ENCODE data around the gene PBX1.

PBX1 gene

GRCh38 chr1:164607351-164607750 is 48.4 kb downstream of the PBX1 start:
- in situ Hi-C loops (cut with HindIII; ENCODE audit: low pct_ligation_motif_present, low pct_unique_long_range_greater_than_20kb, low sequenced_read_pairs), result no loop called here
- no peak for DNase-seq

- no peak for DNase-seq
- in situ Hi-C loops (cut with HindIII; ENCODE audit: low pct_ligation_motif_present, low pct_unique_long_range_greater_than_20kb, low sequenced_read_pairs), result no loop called here
Observed at GRCh38 chr1:164608651-164609057, 49.7 kb downstream of the PBX1 start.

DNA sequence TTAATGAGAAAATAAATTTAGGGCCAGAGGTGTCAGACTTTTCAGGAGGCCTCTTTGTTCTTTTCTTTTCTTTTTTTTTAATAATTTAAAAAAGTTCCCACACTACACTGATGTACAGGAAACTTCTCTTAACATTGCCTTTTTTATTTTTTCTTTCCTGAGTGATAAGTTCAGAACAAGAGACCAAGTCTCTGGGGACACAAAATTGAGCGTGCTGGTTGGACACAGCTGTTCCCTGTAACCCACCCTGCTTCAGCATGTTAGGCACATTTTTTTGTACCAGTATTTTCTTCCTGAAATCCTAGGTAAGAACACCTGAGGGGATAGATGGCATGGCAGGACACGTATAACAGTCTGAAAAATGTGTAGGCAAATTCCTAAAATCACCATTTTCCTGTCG is 50.1 kb downstream of the PBX1 start:
- DNase-seq, result no peak
- in situ Hi-C loops (cut with HindIII; ENCODE audit: low pct_ligation_motif_present, low pct_unique_long_range_greater_than_20kb, low sequenced_read_pairs), result no loop called here

- in situ Hi-C loops (cut with HindIII; ENCODE audit: low pct_ligation_motif_present, low pct_unique_long_range_greater_than_20kb, low sequenced_read_pairs), result no loop called here
- no peak for DNase-seq
Observed at GRCh38 chr1:164610538-164611222, 51.7 kb downstream of the PBX1 start.

DNA sequence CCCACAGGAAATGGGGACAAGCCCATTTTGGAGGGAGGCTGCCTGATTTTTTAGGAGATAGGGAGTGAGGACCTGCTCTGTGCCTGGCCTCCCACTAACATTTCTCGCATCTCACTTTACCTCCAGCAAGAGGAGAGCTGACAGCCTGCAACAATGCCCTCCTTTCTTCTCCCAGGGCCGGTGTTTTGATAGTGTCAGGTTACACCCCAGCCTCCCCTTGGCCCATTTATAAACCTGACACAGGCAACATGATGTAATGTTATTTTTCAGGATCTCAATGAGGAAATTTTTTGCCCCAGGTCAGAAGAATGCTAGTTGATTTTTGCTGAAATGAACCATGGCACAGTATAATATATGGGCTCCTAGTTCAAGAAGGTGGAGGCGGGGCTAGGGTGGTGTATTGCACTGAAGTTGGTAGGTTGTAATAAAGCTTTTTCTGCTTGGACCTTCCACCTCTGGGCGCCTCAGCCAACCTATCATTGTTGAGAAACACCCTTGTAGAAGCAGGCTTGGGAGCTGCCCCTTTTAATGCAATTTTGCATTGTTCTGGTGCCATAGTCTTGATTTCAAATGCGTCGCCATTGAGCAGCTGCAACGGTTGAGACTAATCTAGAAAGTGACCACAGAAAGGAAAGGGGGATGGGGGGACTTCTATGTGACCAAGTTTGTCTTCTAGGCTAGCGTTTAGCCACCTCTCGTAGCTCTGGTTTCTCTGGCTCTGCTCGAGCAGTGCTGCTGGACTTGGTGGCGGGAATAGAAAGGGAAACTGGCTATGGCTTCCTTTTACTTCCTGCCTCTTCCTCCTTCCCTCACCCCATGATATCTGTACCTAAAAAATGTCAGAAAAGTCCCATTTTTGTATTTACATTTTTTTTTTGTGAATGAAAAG is 53.0 kb downstream of the PBX1 start:
- DNase-seq, result no peak
- in situ Hi-C loops (cut with HindIII; ENCODE audit: low pct_ligation_motif_present, low pct_unique_long_range_greater_than_20kb, low sequenced_read_pairs), result no loop called here

GRCh38 chr1:164613176-164613575 is 54.2 kb downstream of the PBX1 start:
- DNase-seq, result no peak
- in situ Hi-C loops (cut with HindIII; ENCODE audit: low pct_ligation_motif_present, low pct_unique_long_range_greater_than_20kb, low sequenced_read_pairs), result no loop called here

GRCh38 chr1:164614316-164614715 is 55.3 kb downstream of the PBX1 start:
- in situ Hi-C loops (cut with HindIII; ENCODE audit: low pct_ligation_motif_present, low pct_unique_long_range_greater_than_20kb, low sequenced_read_pairs), result no loop called here
- no peak for DNase-seq

DNA sequence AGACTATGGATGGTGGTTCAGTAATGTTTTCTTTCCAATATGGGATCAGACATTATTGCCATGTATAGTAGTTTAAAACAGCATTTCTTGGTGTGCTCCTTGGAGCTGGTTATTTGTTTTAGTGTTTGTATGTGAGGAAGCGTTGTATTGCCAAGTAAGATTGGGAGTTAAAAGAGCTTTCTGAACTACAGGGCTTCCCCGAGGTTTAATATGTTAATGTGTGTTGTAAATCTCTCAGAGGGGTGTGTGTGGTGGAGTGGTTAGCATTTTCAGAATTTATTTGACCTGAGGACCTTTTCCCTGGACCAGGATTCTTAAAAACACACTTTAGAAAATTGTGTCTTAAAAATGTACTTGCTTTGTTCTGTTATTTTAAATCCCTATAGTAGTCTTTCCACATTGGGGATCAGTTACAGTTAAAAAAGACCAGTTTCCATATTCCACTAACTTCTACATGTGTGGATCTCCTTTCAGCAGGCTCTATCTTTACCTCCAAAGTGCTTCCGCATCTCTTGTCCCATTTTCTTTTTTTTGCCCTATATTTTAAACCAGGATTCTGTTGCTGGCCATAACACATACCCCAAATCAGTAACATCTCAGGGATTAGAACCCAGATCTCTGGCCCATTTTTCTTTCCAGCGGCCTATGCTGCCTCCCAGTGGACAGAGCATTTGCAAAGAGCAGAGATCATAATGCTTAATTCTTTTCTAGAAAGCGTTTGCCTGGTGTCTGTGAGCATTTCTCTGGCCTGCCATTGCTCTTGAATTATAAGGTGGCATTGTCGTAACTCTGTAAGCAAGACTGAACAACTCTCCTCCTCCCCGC is 58.6 kb downstream of the PBX1 start:
- peak; percentile 59 for DNase-seq
- in situ Hi-C loops (cut with HindIII; ENCODE audit: low pct_ligation_motif_present, low pct_unique_long_range_greater_than_20kb, low sequenced_read_pairs), result no loop called here

DNA sequence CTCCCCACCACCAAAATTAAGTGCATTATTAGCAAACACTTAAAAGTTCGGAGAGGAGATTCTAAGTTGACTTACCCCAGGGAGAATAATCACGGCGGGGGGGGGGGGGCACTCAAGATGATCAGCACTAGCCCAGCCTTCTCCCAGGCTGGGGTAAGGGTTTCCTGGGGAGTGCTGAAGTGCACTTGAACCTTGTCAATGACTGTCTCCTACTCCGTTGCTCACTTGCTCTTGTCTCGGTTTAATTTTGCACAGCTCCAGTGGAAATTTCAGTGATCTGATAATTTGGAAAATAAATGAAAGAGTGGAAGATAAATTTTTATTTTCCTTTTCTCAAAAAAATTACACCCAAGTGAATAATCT is 59.2 kb downstream of the PBX1 start:
- in situ Hi-C loops (cut with HindIII; ENCODE audit: low pct_ligation_motif_present, low pct_unique_long_range_greater_than_20kb, low sequenced_read_pairs), result no loop called here
- no peak for DNase-seq

DNA sequence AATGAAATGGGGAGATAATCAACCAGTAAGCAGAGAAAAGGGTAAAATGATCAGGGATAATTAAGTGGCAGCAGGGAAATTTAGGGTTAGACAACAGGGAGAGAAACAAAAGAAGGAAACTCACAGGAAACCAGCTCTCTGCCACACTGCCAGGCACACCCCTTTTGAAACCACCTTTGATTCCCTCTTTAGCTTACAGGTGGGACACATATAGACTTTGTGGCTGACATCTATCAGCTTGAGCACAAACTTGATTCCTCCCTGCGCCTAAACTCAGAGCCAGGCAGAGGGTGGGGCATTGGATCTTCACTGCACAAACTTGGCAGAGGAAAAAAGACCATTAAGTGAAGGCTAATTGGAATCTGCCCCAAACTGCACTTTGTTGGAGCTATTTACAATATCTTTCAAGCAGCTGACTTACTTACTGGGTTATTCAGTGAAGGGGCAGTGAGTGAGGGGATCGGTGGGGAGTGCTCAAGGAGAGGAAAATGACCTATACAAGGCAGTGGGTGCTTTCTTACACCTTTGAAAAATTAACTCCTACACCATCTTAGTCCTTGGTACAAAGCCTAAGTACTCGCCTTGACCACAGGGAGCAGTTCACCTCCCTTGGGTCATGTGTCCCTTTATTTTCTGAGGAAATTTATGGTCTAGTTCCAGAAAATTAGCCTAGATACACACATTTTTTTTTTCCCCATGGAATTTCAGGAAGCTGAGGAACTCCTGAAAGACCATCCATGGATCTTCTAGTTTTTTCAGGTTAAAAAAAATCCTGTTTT is 60.2 kb downstream of the PBX1 start:
- no peak for DNase-seq
- in situ Hi-C loops (cut with HindIII; ENCODE audit: low pct_ligation_motif_present, low pct_unique_long_range_greater_than_20kb, low sequenced_read_pairs), result no loop called here

GRCh38 chr1:164622068-164622845 is 63.3 kb downstream of the PBX1 start:
- in situ Hi-C loops (cut with HindIII; ENCODE audit: low pct_ligation_motif_present, low pct_unique_long_range_greater_than_20kb, low sequenced_read_pairs), result no loop called here
- no peak for DNase-seq

DNA sequence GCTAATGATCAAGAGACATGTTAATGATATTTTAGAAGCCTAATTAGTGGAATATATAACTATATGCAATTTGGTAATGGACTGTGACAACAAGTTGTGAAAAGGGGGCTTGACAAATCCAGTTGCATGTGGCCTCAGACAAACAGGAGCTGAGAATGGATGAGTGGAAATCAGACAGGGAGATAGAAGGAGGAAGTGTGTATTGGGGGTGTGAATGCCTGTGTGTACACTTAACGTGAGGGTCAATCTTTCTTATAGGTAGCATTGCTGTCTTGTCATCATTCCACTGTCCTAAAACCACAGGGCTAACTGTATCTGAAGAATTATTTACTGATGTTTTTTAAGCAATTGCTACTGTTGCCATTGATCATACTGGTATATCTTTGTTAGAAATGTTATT is 64.8 kb downstream of the PBX1 start:
- DNase-seq, result no peak
- in situ Hi-C loops (cut with HindIII; ENCODE audit: low pct_ligation_motif_present, low pct_unique_long_range_greater_than_20kb, low sequenced_read_pairs), result no loop called here

DNA sequence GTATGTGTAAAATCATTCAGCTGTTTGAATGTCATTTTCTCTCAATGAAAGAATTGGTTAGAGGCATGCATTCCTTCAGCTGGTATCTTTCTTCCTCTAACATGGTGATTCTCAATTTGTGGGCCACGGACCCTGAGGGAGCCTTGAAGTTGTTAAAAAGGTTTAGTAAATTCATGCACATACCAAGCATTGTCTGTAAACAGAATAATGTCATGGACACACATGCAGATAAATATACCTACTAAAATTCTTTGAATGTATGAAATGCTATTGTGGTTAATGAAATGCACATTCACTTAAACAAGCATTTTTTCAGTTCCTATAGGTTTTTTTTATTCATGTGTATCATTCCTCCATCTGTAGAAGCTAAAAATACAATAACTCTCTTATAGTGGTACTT is 65.4 kb downstream of the PBX1 start:
- in situ Hi-C loops (cut with HindIII; ENCODE audit: low pct_ligation_motif_present, low pct_unique_long_range_greater_than_20kb, low sequenced_read_pairs), result no loop called here
- DNase-seq, result no peak

DNA sequence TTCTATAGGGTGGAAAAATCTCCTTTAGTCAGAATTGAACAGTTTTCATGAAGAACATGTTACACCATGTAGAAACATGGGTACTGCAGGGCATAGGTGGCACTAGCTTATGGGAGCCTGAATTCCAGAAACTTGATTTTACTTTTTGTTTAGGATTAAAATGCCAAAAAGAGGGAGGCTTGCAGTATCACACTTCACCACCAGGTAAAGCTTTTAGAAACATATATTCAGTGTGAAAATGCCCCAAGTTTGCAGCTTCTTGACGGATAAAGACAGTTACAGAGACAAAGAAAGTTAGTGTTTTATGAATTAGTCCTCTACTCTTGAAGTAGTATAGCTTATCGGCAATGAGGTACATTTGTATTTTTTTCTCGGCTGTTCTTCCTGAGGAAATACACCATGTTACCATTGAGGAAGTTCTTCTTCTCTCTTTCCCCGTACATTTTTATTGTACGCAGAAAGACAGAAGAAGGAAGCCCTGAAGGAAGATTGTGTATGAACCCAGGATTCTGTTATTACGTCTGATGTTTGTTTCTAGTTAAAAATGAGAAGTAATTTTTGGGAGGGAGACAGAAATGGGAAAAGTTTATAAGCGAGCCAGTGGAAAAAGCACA is 66.1 kb downstream of the PBX1 start:
- in situ Hi-C loops (cut with HindIII; ENCODE audit: low pct_ligation_motif_present, low pct_unique_long_range_greater_than_20kb, low sequenced_read_pairs), result no loop called here
- no peak for DNase-seq

DNA sequence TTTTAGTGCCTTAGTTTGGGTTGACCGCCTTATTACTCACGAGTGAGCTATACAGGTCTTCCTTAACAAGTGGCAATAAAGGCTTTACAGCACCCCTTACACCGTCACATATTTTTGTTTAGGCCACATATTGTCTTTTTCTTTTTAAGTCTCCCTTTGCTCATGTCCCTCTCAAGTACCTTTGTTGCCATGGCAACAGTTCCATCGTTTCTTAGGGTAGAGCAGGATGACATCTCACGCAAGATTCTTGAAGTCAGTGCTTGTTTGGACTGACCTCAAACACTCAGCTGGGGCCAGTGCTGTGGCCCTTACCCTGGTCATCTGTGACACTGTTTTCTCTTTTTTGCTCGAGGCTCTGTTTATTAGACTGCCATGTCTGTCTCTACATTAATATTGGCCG is 69.8 kb downstream of the PBX1 start:
- in situ Hi-C loops (cut with HindIII; ENCODE audit: low pct_ligation_motif_present, low pct_unique_long_range_greater_than_20kb, low sequenced_read_pairs), result no loop called here
- no peak for DNase-seq

- in situ Hi-C loops (cut with HindIII; ENCODE audit: low pct_ligation_motif_present, low pct_unique_long_range_greater_than_20kb, low sequenced_read_pairs), result no loop called here
- no peak for DNase-seq
Observed at GRCh38 chr1:164629971-164630370, 71.0 kb downstream of the PBX1 start.

DNA sequence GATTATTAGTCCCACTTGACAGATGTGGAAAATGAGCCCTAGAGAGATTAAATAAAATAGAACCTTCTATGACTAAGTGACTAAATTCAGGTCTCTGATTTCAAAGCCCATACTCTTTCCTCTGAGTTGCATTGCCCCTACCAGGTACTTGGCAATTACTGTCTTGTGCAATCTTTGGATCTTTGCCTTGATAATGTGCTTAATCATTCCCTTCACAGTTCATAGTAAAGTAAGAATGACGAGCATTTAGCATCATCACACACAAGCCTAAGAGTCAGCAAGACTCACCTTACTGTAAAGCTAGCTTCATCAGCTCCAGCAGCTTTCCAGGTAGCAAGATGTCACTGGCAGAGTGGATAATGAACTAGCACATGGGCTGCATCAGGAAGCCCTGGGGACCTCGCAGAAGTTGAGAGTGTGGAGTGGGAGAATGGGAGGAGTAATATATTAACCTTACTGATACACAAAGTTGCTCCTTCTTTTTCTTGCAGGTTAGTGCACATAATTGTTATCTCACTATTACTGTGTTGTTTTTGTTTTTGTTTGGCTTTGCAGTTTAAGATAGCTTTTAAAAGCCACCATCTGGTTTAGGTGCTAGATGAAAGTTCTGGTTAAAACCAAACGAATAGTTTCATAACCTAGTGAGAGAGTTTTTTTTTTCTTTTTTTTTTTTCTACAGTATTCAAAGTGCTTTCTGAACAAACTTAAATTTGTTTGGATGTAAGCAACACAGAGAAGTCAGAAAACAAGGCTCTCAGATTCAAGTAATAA is 71.8 kb downstream of the PBX1 start:
- DNase-seq, result no peak
- in situ Hi-C loops (cut with HindIII; ENCODE audit: low pct_ligation_motif_present, low pct_unique_long_range_greater_than_20kb, low sequenced_read_pairs), result no loop called here

Data from ACHN (cell line).